ENCODE results near the gene CIDEA. TPM values are rescaled to one million over a fixed set of nuclear protein-coding genes. Genes with fewer than 3 reads are reported as not detected.
"Not testable (repeated sequence)": the region's sequence is repeated elsewhere in the genome, so short reads cannot be mapped to it uniquely, and the experiment has no call there.

The CIDEA gene, protein sequence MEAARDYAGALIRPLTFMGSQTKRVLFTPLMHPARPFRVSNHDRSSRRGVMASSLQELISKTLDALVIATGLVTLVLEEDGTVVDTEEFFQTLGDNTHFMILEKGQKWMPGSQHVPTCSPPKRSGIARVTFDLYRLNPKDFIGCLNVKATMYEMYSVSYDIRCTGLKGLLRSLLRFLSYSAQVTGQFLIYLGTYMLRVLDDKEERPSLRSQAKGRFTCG
- total RNA-seq = not detected
- long read RNA-seq = 0 reads

DNA sequence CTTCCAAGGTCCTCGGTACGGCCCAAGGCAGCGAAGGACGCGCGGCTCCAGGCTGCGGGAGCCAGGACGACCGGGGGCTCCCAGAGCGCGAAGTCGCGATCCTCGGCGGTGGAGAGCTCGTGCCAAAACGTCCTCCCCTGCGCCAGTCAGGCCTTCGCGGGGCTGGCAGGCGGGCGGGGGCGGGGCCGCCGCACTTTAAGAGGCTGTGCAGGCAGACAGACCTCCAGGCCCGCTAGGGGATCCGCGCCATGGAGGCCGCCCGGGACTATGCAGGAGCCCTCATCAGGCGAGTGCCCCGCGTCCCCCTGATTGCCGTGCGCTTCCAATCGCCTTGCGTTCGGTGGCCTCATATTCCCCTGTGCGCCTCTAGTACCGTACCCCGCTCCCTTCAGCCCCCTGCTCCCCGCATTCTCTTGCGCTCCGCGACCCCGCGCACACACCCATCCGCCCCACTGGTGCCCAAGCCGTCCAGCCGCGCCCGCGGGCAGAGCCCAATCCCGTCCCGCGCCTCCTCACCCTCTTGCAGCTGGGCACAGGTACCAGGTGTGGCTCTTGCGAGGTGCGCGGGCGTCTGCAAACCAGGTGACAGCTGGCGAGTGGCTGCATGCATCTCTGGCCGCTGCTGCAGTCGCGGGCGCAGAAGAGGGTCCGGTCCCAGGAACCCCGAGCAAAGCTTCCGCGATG, at the start of gene CIDEA:
Gene CIDEA, plus strand, starts transcription at position 226 of the 684 bp plus-strand sequence. Its CDS starts 23 bp downstream, at position 249.
- Histone ChIP-seq H3K9me3 (no peaks in the 10 kb centered on the region), H3K36me3 (no peaks in the 10 kb centered on the region), H3K27me3 (peaks cover 36% of the 10 kb centered on the region), H3K4me3 (no peak within 1 kb of the TSS), H3K4me1 (peaks cover 11% of the 10 kb centered on the region), H3K27ac (no peak within 1 kb of the TSS)
- TF ChIP-seq, protein P1, sequence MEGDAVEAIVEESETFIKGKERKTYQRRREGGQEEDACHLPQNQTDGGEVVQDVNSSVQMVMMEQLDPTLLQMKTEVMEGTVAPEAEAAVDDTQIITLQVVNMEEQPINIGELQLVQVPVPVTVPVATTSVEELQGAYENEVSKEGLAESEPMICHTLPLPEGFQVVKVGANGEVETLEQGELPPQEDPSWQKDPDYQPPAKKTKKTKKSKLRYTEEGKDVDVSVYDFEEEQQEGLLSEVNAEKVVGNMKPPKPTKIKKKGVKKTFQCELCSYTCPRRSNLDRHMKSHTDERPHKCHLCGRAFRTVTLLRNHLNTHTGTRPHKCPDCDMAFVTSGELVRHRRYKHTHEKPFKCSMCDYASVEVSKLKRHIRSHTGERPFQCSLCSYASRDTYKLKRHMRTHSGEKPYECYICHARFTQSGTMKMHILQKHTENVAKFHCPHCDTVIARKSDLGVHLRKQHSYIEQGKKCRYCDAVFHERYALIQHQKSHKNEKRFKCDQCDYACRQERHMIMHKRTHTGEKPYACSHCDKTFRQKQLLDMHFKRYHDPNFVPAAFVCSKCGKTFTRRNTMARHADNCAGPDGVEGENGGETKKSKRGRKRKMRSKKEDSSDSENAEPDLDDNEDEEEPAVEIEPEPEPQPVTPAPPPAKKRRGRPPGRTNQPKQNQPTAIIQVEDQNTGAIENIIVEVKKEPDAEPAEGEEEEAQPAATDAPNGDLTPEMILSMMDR (IDR thresholded peaks at IDR 0.05) = no peak
- DNase-seq (no peak), ATAC-seq (no peak)
- intact Hi-C loops (cut with DNase I) = no loop called here

DNA sequence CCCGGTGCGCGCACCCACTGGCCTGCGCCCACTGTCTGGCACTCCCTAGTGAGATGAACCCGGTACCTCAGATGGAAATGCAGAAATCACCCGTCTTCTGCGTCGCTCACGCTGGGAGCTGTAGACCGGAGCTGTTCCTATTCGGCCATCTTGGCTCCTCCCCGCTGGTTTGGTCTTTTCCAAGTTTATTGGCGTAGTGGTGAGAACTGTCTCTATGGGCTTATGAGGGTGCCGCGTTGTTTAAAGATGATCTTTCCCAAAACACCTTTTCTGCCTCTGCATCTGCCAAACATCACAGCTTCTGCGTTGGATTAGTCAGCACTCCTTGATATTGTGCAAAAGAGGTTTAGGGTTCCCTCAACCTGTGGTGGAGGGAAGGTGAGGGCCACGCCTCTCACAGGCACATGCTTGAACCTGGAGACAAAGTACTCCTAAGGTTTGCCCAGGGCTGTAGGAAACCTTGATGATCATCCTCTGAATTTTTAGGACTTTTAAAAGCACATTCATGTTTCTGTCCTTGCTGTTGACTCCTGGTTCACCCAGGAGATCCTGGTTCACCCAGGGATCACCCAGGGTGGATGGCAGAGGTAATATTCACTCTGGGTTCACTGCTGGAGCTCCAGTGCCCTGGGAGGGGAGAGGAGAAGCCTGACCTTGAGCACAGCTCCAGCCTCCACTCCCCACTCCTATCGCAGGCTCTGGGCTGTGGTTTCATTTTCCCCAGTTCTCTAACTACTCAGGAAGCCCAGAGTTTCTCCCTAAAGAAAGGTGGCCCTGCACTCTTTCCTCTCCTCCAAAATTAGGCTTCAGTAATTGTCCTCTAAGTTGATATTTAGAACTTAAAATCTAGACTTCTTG, 45.6 kb upstream of the CIDEA start:
- DNase-seq; H3K4me1 ChIP-seq; H3K4me3 ChIP-seq; H3K36me3 ChIP-seq; H3K27ac ChIP-seq; H3K27me3 ChIP-seq; intact Hi-C loops (cut with DNase I); H3K9me3 ChIP-seq; ATAC-seq: not testable (repeated sequence)

DNA sequence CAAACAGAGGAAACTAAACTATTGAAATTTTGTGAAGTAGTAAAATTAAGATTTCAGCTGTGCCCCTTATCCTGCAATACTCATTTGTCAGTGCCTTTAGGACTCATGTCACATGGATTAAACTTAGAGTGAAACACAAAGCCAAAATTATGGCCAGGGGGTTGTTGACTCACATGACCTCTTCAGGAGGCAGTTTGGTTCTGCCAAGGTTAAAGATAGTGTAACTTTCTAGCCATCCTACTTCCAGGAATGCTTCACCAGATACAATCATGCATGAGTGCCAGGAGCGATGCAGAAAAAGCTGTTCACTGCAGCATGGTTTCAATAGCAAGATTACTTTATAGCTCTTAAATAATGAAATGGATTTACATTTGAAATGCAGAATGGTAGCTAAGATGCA, 41.9 kb upstream of the CIDEA start:
- DNase-seq; H3K36me3 ChIP-seq; H3K4me3 ChIP-seq; ATAC-seq; H3K4me1 ChIP-seq; H3K27ac ChIP-seq; H3K27me3 ChIP-seq; H3K9me3 ChIP-seq; intact Hi-C loops (cut with DNase I): not testable (repeated sequence)

DNA sequence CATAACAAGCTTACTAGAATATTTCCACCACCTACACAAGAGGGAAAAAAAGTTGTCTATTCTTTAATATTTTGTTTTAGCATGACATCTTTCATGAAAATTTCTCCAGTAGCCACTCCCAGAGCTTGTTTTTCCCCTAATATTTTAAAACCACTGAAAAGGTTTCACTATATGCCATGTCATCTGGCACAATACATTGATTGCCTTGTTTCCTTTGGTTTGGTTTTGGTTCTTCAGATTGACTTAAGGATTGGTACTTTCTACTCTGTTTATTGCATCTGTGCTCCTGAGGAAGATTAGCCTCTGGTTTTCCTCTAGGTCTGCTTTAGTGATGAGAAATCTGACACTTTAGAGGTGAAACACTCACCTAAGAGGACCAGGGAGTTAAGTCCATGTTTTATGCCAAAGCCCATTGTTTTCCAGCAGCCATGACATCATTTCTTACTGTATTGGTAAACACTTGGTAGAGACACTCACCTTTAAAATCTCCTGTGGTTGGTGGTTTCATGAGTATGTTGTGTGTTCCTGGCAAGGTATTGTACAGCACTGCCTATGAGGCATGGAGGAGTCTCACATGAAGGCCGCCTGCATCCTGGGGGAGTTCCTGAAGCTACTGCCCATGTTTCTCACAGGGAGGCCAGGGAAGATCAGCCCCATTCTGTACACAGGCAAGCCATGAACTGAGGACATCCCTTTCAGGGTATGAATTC, 39.7 kb upstream of the CIDEA start:
- H3K4me1 ChIP-seq; H3K36me3 ChIP-seq; H3K27me3 ChIP-seq; DNase-seq; intact Hi-C loops (cut with DNase I); H3K4me3 ChIP-seq; H3K27ac ChIP-seq; ATAC-seq; H3K9me3 ChIP-seq: not testable (repeated sequence)

DNA sequence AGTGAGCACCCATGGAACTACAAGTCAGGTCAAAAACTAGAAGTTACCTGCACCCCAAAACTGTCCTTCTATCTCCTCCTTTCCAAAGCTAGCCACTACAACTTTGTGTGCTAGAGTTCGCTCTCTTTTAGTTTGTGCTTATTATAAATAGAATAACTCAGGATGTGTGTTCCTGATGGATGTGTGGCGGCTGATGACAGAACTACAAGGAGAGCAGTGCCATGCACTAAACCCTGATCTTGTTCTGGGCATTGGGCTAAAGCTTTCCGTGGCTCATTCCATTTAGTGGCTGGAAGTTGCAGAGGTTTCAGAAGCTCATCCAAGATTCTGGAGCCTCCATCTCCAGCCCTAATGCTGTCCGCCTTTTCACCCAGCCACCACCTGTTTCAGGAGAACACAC, 37.7 kb upstream of the CIDEA start:
- H3K27ac ChIP-seq; intact Hi-C loops (cut with DNase I): not testable (repeated sequence)

DNA sequence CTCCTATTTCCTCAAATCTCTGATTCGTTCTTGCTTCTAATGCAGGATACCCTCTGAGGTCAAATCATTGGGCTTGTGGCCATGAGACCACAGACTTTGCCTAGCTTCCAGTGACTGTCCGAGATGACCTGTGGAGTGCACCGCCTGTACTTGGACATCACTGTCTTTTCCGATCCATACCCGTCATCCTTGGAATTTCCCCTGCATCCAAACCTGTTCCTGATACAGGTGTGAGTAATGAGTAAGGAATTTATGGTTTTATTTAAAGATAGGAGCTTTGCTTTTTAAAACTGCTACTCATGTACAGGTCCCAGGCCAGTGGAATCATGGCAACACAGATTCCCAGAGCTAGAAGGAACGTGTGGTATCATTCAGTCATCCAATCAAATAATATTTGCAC, 35.6 kb upstream of the CIDEA start:
- DNase-seq; ATAC-seq; intact Hi-C loops (cut with DNase I); H3K9me3 ChIP-seq; H3K4me3 ChIP-seq; H3K27me3 ChIP-seq; H3K4me1 ChIP-seq; H3K27ac ChIP-seq; H3K36me3 ChIP-seq: not testable (repeated sequence)

More for the DNA sequence above, 37.7 kb upstream of the CIDEA start:
- not testable (repeated sequence) for H3K4me3 ChIP-seq, H3K36me3 ChIP-seq, H3K27me3 ChIP-seq, ATAC-seq, H3K9me3 ChIP-seq, H3K4me1 ChIP-seq, DNase-seq

DNA sequence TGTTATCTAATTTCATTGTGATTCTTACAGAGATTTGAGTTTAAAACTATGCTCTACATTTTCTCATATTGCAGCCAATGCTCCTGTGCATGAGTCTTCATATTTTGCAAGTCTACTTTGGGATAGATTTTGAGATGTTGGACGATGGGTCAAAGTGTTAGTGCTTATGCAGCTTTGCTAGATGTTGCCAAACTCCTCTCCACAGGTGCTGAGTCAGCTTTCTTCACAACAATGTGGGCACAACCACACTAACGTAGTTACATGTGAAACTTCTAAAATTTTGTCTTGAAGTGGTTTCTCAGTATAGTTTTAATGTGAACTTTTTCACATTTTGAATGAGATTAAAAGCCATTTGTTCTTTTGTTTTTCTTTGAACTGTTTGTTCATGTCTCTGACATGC, 32.1 kb upstream of the CIDEA start:
- H3K36me3 ChIP-seq; DNase-seq; ATAC-seq; H3K27ac ChIP-seq; H3K9me3 ChIP-seq; H3K4me1 ChIP-seq; H3K4me3 ChIP-seq; intact Hi-C loops (cut with DNase I); H3K27me3 ChIP-seq: not testable (repeated sequence)

DNA sequence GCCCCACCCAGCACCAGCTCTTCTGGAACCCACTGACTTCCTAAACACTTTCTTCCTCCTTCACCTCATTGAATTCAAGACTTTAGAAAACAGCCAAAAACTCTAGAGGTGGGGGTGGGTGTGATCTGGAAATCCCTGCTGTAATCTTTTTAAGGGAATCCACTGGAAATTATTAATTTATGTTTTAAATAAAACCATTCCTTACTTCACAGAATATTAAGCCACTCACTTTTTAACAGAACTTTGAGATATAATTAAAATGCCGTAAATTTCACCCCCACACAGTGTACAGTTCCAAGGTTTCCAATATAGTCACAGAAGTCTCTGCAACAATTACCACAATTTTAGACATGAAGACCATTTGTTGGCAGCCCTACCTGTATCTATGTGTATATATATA, 30.8 kb upstream of the CIDEA start:
- H3K27ac ChIP-seq; H3K36me3 ChIP-seq; intact Hi-C loops (cut with DNase I); H3K4me3 ChIP-seq; H3K4me1 ChIP-seq; H3K27me3 ChIP-seq; DNase-seq; ATAC-seq; H3K9me3 ChIP-seq: not testable (repeated sequence)

DNA sequence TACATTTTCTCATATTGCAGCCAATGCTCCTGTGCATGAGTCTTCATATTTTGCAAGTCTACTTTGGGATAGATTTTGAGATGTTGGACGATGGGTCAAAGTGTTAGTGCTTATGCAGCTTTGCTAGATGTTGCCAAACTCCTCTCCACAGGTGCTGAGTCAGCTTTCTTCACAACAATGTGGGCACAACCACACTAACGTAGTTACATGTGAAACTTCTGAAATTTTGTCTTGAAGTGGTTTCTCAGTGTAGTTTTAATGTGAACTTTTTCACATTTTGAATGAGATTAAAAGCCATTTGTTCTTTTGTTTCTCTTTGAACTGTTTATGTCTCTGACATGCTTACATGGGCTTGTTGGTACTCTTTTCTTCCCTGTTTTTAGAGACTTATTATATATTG, 27.4 kb upstream of the CIDEA start:
- H3K36me3 ChIP-seq; H3K9me3 ChIP-seq; H3K27ac ChIP-seq; H3K4me3 ChIP-seq; H3K27me3 ChIP-seq; H3K4me1 ChIP-seq; DNase-seq; intact Hi-C loops (cut with DNase I); ATAC-seq: not testable (repeated sequence)

DNA sequence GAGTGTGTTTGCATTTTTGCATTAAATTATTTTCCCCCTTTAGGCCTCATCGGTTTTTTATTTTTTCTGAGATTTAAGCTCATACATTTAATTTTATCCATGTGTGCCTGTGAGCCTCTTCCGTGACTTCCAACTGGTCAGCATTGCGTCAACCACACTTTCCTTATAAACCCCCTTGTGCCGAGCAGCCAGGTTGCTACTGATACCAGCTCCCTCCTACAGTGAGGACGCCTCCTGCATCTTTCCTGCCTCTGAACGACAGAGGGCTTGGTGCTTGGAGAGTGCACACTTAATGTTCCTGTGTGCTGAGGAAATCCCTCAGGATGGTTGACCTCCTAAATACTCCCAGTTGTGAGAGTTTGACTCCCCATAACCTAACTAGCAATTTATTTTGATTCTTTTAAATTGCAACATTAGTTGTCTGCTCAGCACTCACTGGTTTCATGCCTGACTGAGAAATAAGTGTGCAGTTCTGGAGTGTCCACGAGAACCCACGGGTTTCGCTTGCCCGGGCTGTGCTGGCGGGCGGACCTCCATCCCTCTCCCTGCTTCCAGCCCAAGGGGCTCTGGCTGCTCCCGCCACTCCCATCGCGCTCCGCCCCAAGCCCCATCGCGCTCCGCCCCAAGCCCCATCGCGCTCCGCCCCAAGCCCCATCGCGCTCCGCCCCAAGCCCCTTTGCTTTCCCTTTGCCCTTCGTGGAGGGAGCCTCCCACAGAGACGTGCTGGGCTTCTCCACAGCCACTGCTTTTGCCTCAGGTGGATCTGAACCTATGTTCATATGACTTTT, 26.6 kb upstream of the CIDEA start:
- ATAC-seq = peak; percentile 43
- not testable (repeated sequence) for H3K9me3 ChIP-seq

DNA sequence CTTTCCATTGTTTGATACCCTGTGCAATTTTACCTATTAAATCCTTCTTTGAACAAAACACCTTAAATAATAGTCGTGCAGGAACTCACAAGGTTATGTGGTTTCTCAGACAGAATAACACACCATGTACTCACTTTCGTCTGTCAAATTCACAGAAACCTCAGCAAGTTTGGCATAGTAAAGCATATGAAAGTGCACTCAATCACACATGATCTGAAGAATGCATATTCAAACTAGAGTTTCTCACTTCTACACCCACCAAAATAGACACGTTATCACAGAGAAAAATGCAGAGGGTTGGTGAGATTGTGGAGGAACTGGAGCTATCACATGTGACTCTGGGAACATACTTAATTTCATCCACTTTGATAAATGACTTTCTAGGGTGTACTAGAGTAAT, 25.9 kb upstream of the CIDEA start:
- H3K4me3 ChIP-seq; DNase-seq; H3K4me1 ChIP-seq; H3K27me3 ChIP-seq; H3K36me3 ChIP-seq; ATAC-seq; H3K9me3 ChIP-seq; H3K27ac ChIP-seq; intact Hi-C loops (cut with DNase I): not testable (repeated sequence)

More for the DNA sequence above, 26.6 kb upstream of the CIDEA start:
- H3K27ac ChIP-seq; H3K4me1 ChIP-seq; H3K4me3 ChIP-seq; DNase-seq; intact Hi-C loops (cut with DNase I); H3K36me3 ChIP-seq; H3K27me3 ChIP-seq: not testable (repeated sequence)

DNA sequence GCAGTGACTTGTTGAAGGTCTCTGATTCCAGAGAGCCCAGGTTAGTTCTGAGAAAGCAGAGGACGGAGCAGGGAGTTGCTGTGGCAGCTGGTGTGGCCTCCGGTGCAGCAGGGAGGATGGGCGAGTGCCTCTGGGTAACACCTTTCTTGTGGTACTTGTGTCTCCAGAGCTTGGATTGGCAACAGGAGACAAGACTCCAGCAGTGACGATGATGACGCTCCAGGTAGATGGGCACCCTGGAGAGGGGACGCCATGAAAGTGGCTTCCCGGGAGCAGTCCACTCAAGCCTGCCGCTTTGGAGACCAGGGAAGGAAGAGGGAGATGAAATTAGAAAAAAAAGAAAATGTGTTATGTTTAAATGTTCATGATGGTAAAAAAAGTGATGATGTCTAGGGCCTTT, 23.6 kb upstream of the CIDEA start:
- intact Hi-C loops (cut with DNase I); ATAC-seq; H3K4me3 ChIP-seq; DNase-seq; H3K4me1 ChIP-seq; H3K27ac ChIP-seq; H3K36me3 ChIP-seq; H3K9me3 ChIP-seq; H3K27me3 ChIP-seq: not testable (repeated sequence)
